IPS-18c (cell line): ENCODE data around the gene TMEM53.

ENCODE experiments used
- H3K4me3 ChIP-seq: 2 replicates; pipeline ENCODE4 v1.7.0; 2013; ENCODE audit warnings: low read depth, mild to moderate bottlenecking, low read length, moderate library complexity; ENCODE audit not compliant: insufficient read depth
- H3K9me3 ChIP-seq: one replicate; pipeline ENCODE4 v1.6.1; 2013; ENCODE audit warnings: mild to moderate bottlenecking, low read length, moderate library complexity; ENCODE audit not compliant: control insufficient read depth, insufficient read depth

Gene TMEM53

GRCh38 chr1:44628962-44629756 lies 45.1 kb downstream of the TMEM53 start:
- H3K9me3 ChIP-seq: no peaks in the 10 kb centered on the region
- no peak overlapping the region for H3K4me3 ChIP-seq

- no peaks in the 10 kb centered on the region for H3K9me3 ChIP-seq
- H3K4me3 ChIP-seq: no peak overlapping the region
Measured at GRCh38 chr1:44625348-44625747, 48.9 kb downstream of the TMEM53 start.

GRCh38 chr1:44624268-44624901 lies 49.9 kb downstream of the TMEM53 start:
- H3K9me3 ChIP-seq: no peaks in the 10 kb centered on the region
- H3K4me3 ChIP-seq: no peak overlapping the region

GRCh38 chr1:44621841-44622286 lies 52.4 kb downstream of the TMEM53 start:
- H3K9me3 ChIP-seq: no peaks in the 10 kb centered on the region
- H3K4me3 ChIP-seq: no peak overlapping the region

- Histone ChIP-seq H3K4me3 (no peak overlapping the region), H3K9me3 (no peaks in the 10 kb centered on the region)
Measured at GRCh38 chr1:44620072-44620471, 54.2 kb downstream of the TMEM53 start.

- Histone ChIP-seq H3K4me3 (no peak overlapping the region), H3K9me3 (no peaks in the 10 kb centered on the region)
Measured at GRCh38 chr1:44619261-44619900, 54.9 kb downstream of the TMEM53 start.

- Histone ChIP-seq H3K9me3 (no peaks in the 10 kb centered on the region), H3K4me3 (peak overlapping the region; percentile 58; the same call in 1 of the 2 replicates)
Measured at GRCh38 chr1:44617703-44618029, 56.6 kb downstream of the TMEM53 start.

GRCh38 chr1:44616991-44617702 lies 57.1 kb downstream of the TMEM53 start:
- H3K4me3 ChIP-seq: peak overlapping the region; percentile 58
- H3K9me3 ChIP-seq: no peaks in the 10 kb centered on the region

- Histone ChIP-seq H3K9me3 (no peaks in the 10 kb centered on the region), H3K4me3 (peak overlapping the region; percentile 58)
Measured at GRCh38 chr1:44616284-44616990, 57.8 kb downstream of the TMEM53 start.

GRCh38 chr1:44613941-44614340 lies 60.3 kb downstream of the TMEM53 start:
- no peak overlapping the region for H3K4me3 ChIP-seq
- no peaks in the 10 kb centered on the region for H3K9me3 ChIP-seq

- H3K9me3 ChIP-seq: no peaks in the 10 kb centered on the region
- no peak overlapping the region for H3K4me3 ChIP-seq
Measured at GRCh38 chr1:44611866-44612265, 62.4 kb downstream of the TMEM53 start.

- no peak overlapping the region for H3K4me3 ChIP-seq
Measured at GRCh38 chr1:44611419-44611818, 62.9 kb downstream of the TMEM53 start.

GRCh38 chr1:44610527-44611148 lies 63.6 kb downstream of the TMEM53 start:
- Histone ChIP-seq H3K9me3 (no peaks in the 10 kb centered on the region), H3K4me3 (no peak overlapping the region)

More at GRCh38 chr1:44611419-44611818, 62.9 kb downstream of the TMEM53 start:
- H3K9me3 ChIP-seq: no peaks in the 10 kb centered on the region

GRCh38 chr1:44609768-44610526 lies 64.3 kb downstream of the TMEM53 start:
- H3K4me3 ChIP-seq: peak overlapping the region; percentile 20; the same call in 1 of the 2 replicates
- no peaks in the 10 kb centered on the region for H3K9me3 ChIP-seq

- peak overlapping the region; percentile 20; the same call in 1 of the 2 replicates for H3K4me3 ChIP-seq
- H3K9me3 ChIP-seq: no peaks in the 10 kb centered on the region
Measured at GRCh38 chr1:44609412-44609767, 64.9 kb downstream of the TMEM53 start.

- Histone ChIP-seq H3K9me3 (no peaks in the 10 kb centered on the region), H3K4me3 (no peak overlapping the region)
Measured at GRCh38 chr1:44608141-44608540, 66.1 kb downstream of the TMEM53 start.
